Measurements from ENCODE around the gene CDK6. TPM values are rescaled to one million over a fixed set of nuclear protein-coding genes. Genes with fewer than 3 reads are reported as not detected.

The CDK6 gene
- total and polyA plus RNA-seq, 9 of the 15 experiments (the other 6 are each of a cell fraction or from before 2014, with no cell fraction given), result 7.6 to 109 (median 44.4) TPM

GRCh38 chr7:92648067-92648466 is 188.3 kb downstream of the CDK6 start (continued):
- TF ChIP-seq GTF3C2 (IDR thresholded peaks at IDR 0.05; ENCODE audit: borderline replicate concordance, extremely low read depth, insufficient read length) (no peak), ZNF318 (IDR thresholded peaks at IDR 0.05; ENCODE audit: borderline replicate concordance in 1 of 2, low read depth in 1 of 2) (no peak), ELF4 (CRISPR knock-in tag; IDR thresholded peaks at IDR 0.05) (no peak), GTF2F1 (IDR thresholded peaks at IDR 0.05; ENCODE audit: low read depth, low read length) (no peak), EHMT2 (IDR thresholded peaks at IDR 0.05) (no peak)

Data from K562 (cell line).